K562 (cell line): Measurements from ENCODE around the gene FAXC. TPM values are rescaled to one million over a fixed set of nuclear protein-coding genes. Genes with fewer than 3 reads are reported as not detected.

ENCODE experiments used
- ATAC-seq: fragments of 200-7000 bp; cut with Tn5 transposase; 3 replicates; pipeline ENCODE4 v1.9.1; 2020; ENCODE audit warnings: moderate library complexity
- BruUV-seq: library from RNA; stranded (reverse); fragments of 400-500 nt; replicated peaks from 2 replicates; lab custom pipeline; 2021; lab: Mats Ljungman, UMichigan
- CTCF ChIA-PET: fragments of 300-600 bp; formaldehyde crosslinking; extraction: SDS; loops from one replicate; lab custom pipeline; 2021; ENCODE audit warnings: low intra/inter-chr PET ratio; lab: Yijun Ruan, JAX
- POLR2A ChIA-PET: fragments of 300-600, 350-650 bp; sonication (Branson Sonifier 250); formaldehyde crosslinking; extraction: SDS; loops from one replicate; lab custom pipeline; 2021; ENCODE audit warnings: antibody characterized with exemption, inconsistent platforms; lab: Yijun Ruan, JAX
- DNase-seq, 4 experiments: peaks; one replicate each; pipeline versions ENCODE4 v3.0.0 to v3.0.0-alpha.2; 2011 to 2018; ENCODE audit warnings: low spot score in 3 of 4, mixed read lengths in 3 of 4; ENCODE audit errors: extremely low read depth in 1 of 4
- FAIRE-seq: peaks from 2 replicates; lab custom pipeline; 2011; peaks lifted over from hg19 to GRCh38; lab: Jason Lieb, UNC
- H2AFZ ChIP-seq: 2 replicates; pipeline ENCODE4 v1.6.0; 2011; ENCODE audit warnings: low read depth, low read length, control low read depth, inconsistent platforms
- H3K27ac ChIP-seq: fragments of 200-600 bp; 3 replicates; pipeline ENCODE4 v1.8.0; 2011; ENCODE audit warnings: low read depth, mild to moderate bottlenecking, control low read depth, inconsistent platforms, low read length, moderate library complexity, mixed read lengths; ENCODE audit errors: extremely low read depth
- H3K27me3 ChIP-seq, 2 experiments: fragments of 300-600 bp in 1 of 2; 2 replicates in 1 of 2; 3 replicates in 1 of 2; pipeline versions ENCODE4 v1.6.0 to v1.8.0; 2011; ENCODE audit warnings: inconsistent platforms in 2 of 2, low read length in 2 of 2, mild to moderate bottlenecking in 1 of 2, mixed read lengths in 1 of 2, moderate library complexity in 1 of 2; ENCODE audit not compliant: control insufficient read depth in 2 of 2, insufficient read depth in 2 of 2
- H3K36me3 ChIP-seq: fragments of 300-600 bp; 3 replicates; pipeline ENCODE4 v1.8.0; 2011; ENCODE audit warnings: mild to moderate bottlenecking, low read length, inconsistent platforms; ENCODE audit not compliant: control insufficient read depth, insufficient read depth
- H3K4me1 ChIP-seq, 2 experiments: fragments of 200-600 bp in 1 of 2; replicated peaks in 1 of 2; 2 replicates in 1 of 2; 3 replicates in 1 of 2; pipeline versions ENCODE4 v1.5.1 to v1.8.0; 2011; ENCODE audit warnings: inconsistent platforms in 2 of 2, low read length in 2 of 2, mild to moderate bottlenecking in 1 of 2, mixed read lengths in 1 of 2, moderate library complexity in 1 of 2; ENCODE audit not compliant: control insufficient read depth in 2 of 2, insufficient read depth in 2 of 2
- H3K4me2 ChIP-seq: 2 replicates; pipeline ENCODE4 v1.6.1; 2011; ENCODE audit warnings: low read length, control low read depth, inconsistent platforms, mixed read lengths; ENCODE audit not compliant: insufficient read depth
- H3K4me3 ChIP-seq: fragments of 200-600 bp; sonication (generic), shearing (Covaris generic); 2 replicates; pipeline ENCODE4 v1.5.1; 2016; ENCODE audit warnings: control low read depth, inconsistent platforms
- H3K79me2 ChIP-seq: fragments of 200-600 bp; 3 replicates; pipeline ENCODE4 v1.8.0; 2011; ENCODE audit warnings: low read length, inconsistent platforms; ENCODE audit not compliant: control insufficient read depth, insufficient read depth
- H3K9ac ChIP-seq, 2 experiments: 2 replicates each; pipeline versions ENCODE4 v1.6.0 to v1.6.1; 2011; ENCODE audit warnings: low read depth in 2 of 2, low read length in 2 of 2, control low read depth in 1 of 2, inconsistent platforms in 1 of 2, mild to moderate bottlenecking in 1 of 2, mixed read lengths in 1 of 2; ENCODE audit not compliant: insufficient read depth in 1 of 2
- H3K9me1 ChIP-seq: one replicate; pipeline ENCODE4 v1.6.0; 2011; ENCODE audit warnings: inconsistent platforms, mild to moderate bottlenecking, low read length, moderate library complexity; ENCODE audit not compliant: control insufficient read depth, insufficient read depth
- H3K9me3 ChIP-seq: replicated peaks from 2 replicates; pipeline ENCODE4 v1.5.1; 2011; ENCODE audit warnings: low read depth, low read length, inconsistent platforms; ENCODE audit not compliant: control insufficient read depth, insufficient read depth
- H4K20me1 ChIP-seq: replicated peaks from 2 replicates; pipeline ENCODE4 v1.6.1; 2011; ENCODE audit warnings: low read length, inconsistent platforms, mixed read lengths; ENCODE audit not compliant: control insufficient read depth, insufficient read depth
- ARNT ChIP-seq, 2 experiments: fragments of 450-650 bp; IDR thresholded peaks; 2 replicates each; pipeline ENCODE4 v1.6.1; 2016; ENCODE audit warnings: mild to moderate bottlenecking in 1 of 2
- DMBX1 ChIP-seq: fragments of 250-450 bp; sonication (Bioruptor Pico); IDR thresholded peaks from 2 replicates; pipeline ENCODE4 v1.8.0; 2022; ENCODE audit warnings: inconsistent platforms, mild to moderate bottlenecking, moderate library complexity, borderline replicate concordance
- FOXJ2 ChIP-seq: fragments of 200-800 bp; sonication (Bioruptor generic); IDR thresholded peaks from 2 replicates; pipeline ENCODE4 v1.6.1; 2016; ENCODE audit warnings: missing genetic modification characterization, missing compliant biosample characterization
- GTF2A2 ChIP-seq: IDR thresholded peaks from 2 replicates; pipeline ENCODE4 v1.6.1; 2016; ENCODE audit warnings: mild to moderate bottlenecking, missing genetic modification characterization, missing compliant biosample characterization
- HOXB6 ChIP-seq: fragments of 250-450 bp; sonication (Bioruptor Pico); IDR thresholded peaks from 2 replicates; pipeline ENCODE4 v1.5.1; 2022; ENCODE audit warnings: mild to moderate bottlenecking, borderline replicate concordance
- KLF13 ChIP-seq: fragments of 450-650 bp; IDR thresholded peaks from 2 replicates; pipeline ENCODE4 v1.6.1; 2016; ENCODE audit warnings: missing genetic modification characterization, low read depth, mild to moderate bottlenecking, missing compliant biosample characterization, moderate library complexity, borderline replicate concordance
- NFATC3 ChIP-seq: fragments of 450-650 bp; IDR thresholded peaks from 2 replicates; pipeline ENCODE4 v1.6.1; 2017; ENCODE audit warnings: mild to moderate bottlenecking
- POLR2A ChIP-seq: fragments of 450-650 bp; conservative IDR thresholded peaks from 2 replicates; pipeline ENCODE4 v1.6.1; 2016
- PTBP1 ChIP-seq: fragments of 200-400 bp; formaldehyde crosslinking; IDR thresholded peaks from 2 replicates; pipeline ENCODE4 v1.6.1; 2017; ENCODE audit warnings: low read depth, low read length
- SNIP1 ChIP-seq: fragments of 450-650 bp; IDR thresholded peaks from 2 replicates; pipeline ENCODE4 v1.7.1; 2017; ENCODE audit warnings: low read depth, mild to moderate bottlenecking
- U2AF1 ChIP-seq: fragments of 200-400 bp; formaldehyde crosslinking; optimal IDR thresholded peaks from 2 replicates; pipeline ENCODE3; 2017; ENCODE audit warnings: mild to moderate bottlenecking, low read depth, low read length, moderate library complexity
- ZC3H11A ChIP-seq: IDR thresholded peaks from 2 replicates; pipeline ENCODE4 v1.6.1; 2012; ENCODE audit warnings: low read depth, low read length, improper control_type of control experiment
- ZNF589 ChIP-seq: fragments of 200-800 bp; sonication (Bioruptor generic); IDR thresholded peaks from 2 replicates; pipeline ENCODE4 v1.6.1; 2016; ENCODE audit warnings: low read depth, missing genetic modification characterization, missing compliant biosample characterization
- WGBS: fragments of 100-300 bp; shearing (Covaris generic); methylation state at CpG from one replicate; pipeline ENCODE4 v1.1.6; 2016; ENCODE audit warnings: low coverage, mixed read lengths; ENCODE audit not compliant: insufficient coverage; ENCODE audit errors: missing lambda C conversion rate; 5-methylcytosine and 5-hydroxymethylcytosine counted together
- in situ Hi-C: fragments of 300-500 bp; cut with MboI; formaldehyde crosslinking; loops from 4 replicates; pipeline ENCODE4 v1.15.0; 2018; ENCODE audit warnings: inconsistent platforms, mixed read lengths
- intact Hi-C: fragments of 100-400 bp; cut with micrococcal nuclease; formaldehyde crosslinking; loops from 2 replicates; pipeline ENCODE4 v1.14.2; 2022
- polyA plus RNA-seq, 8 experiments: library from polyadenylated mRNA; depleted of rRNA in 4 of 8; stranded (reverse) in 5 of 8; unstranded in 3 of 8; fragments of >200 nt; fragmentation: Nextera tagmentation in 2 of 8; fragmentation: Illumina TruSeq in 1 of 8; extraction: Ambion mirVana in 2 of 8; extraction: Trizol in 1 of 8; gene quantifications; 2 replicates each; pipeline versions ENCODE4 v1.2.1 to v1.2.3, GENCODE V29; 2011 to 2014; ENCODE audit warnings: inconsistent platforms in 1 of 8, missing spikeins in 1 of 8
- total RNA-seq, 7 experiments: library from RNA; depleted of rRNA in 6 of 7; stranded (reverse); fragments of >200 nt in 6 of 7; fragmentation: Illumina TruSeq in 2 of 7; extraction: Trizol in 2 of 7; gene quantifications; 2 replicates each; pipeline versions ENCODE4 v1.2.1 to v1.2.3, GENCODE V29; 2011 to 2021; ENCODE audit warnings: low replicate concordance in 1 of 7
- TF ChIP-seq, protein P1 (sequence below): fragments of 200-800 bp; sonication (Bioruptor generic); IDR thresholded peaks from 2 replicates; pipeline ENCODE4 v1.6.1; 2017; ENCODE audit warnings: missing genetic modification characterization, missing compliant biosample characterization
- TF ChIP-seq, protein P2 (sequence below), 2 experiments: IDR thresholded peaks; 2 replicates each; pipeline ENCODE4 v1.6.1; 2012; ENCODE audit warnings: improper control_type of control experiment in 2 of 2, low read depth in 2 of 2, low read length in 2 of 2, borderline replicate concordance in 1 of 2

Gene FAXC
- total and polyA plus RNA-seq, 9 of the 15 experiments (the other 6 are each of a cell fraction or from before 2014, with no cell fraction given): 0.06 to 0.40 (median 0.13) TPM; not detected in 5

DNA sequence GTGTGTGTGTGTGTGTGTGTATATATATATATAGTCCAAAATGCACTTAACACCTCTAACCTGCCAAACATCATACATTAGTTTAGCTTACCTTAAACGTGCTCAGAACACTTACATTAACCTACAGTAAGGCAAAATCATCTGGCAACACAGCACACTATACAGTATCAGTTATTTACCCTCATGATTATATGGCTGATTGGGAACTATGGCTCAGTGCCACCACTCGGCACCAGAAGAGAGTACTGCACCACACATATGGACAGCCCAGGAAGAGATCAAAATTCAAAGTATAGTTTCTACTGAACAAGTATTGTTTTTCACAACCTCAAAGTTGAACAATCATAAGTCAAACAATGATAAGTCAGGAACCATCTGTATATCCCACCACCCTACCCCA lies 59.8 kb downstream of the FAXC start:
- Histone ChIP-seq H3K79me2 (no peaks in the 10 kb centered on the region), H4K20me1 (no peaks in the 10 kb centered on the region), H3K9me1 (no peaks in the 10 kb centered on the region), H3K27ac (no peak overlapping the region), H3K4me3 (no peak overlapping the region), H2AFZ (no peak overlapping the region), H3K4me2 (no peak overlapping the region), H3K4me1 (no peaks in the 10 kb centered on the region), H3K9ac (no peak overlapping the region), H3K9me3 (no peaks in the 10 kb centered on the region), H3K36me3 (no peaks in the 10 kb centered on the region), H3K27me3 (peaks cover 0 to 8% of the 10 kb centered on the region in 2 experiments; a peak in 3 of 5 replicates)
- intact Hi-C loops: no loop called here
- ChIA-PET POLR2A (no interaction called here), CTCF (no interaction called here)
- 0% methylated on average over 2 of the region's 2 CpGs for WGBS
- DNase-seq: no peak
- no peak for TF ChIP-seq GTF2A2 (tag)
- no peak for TF ChIP-seq ARNT (IDR thresholded peaks at IDR 0.05)
- no peak for TF ChIP-seq DMBX1 (CRISPR knock-in tag)
- no peak for TF ChIP-seq ZC3H11A
- no peak for ATAC-seq
- FAIRE-seq: no peak
- in situ Hi-C loops: no loop called here
- BruUV-seq: no TSS peak

- no peak for DNase-seq
- ChIA-PET POLR2A (no interaction called here), CTCF (no interaction called here)
- Histone ChIP-seq H3K27ac (no peak overlapping the region), H3K79me2 (no peaks in the 10 kb centered on the region), H3K4me1 (no peaks in the 10 kb centered on the region), H3K27me3 (peaks cover 0 to 4% of the 10 kb centered on the region in 2 experiments; a peak in 2 of 5 replicates), H3K4me2 (no peak overlapping the region), H3K4me3 (no peak overlapping the region), H3K9ac (no peak overlapping the region), H3K9me1 (no peaks in the 10 kb centered on the region), H3K9me3 (no peaks in the 10 kb centered on the region), H2AFZ (no peak overlapping the region), H4K20me1 (no peaks in the 10 kb centered on the region), H3K36me3 (no peaks in the 10 kb centered on the region)
- in situ Hi-C loops (no loop called here), intact Hi-C loops (no loop called here)
- no peak for ATAC-seq
- WGBS: 0% methylated on average over 2 of the region's 4 CpGs
- no peak for FAIRE-seq
- BruUV-seq: no TSS peak
- TF ChIP-seq FOXJ2: no peak
- TF ChIP-seq, protein P1, sequence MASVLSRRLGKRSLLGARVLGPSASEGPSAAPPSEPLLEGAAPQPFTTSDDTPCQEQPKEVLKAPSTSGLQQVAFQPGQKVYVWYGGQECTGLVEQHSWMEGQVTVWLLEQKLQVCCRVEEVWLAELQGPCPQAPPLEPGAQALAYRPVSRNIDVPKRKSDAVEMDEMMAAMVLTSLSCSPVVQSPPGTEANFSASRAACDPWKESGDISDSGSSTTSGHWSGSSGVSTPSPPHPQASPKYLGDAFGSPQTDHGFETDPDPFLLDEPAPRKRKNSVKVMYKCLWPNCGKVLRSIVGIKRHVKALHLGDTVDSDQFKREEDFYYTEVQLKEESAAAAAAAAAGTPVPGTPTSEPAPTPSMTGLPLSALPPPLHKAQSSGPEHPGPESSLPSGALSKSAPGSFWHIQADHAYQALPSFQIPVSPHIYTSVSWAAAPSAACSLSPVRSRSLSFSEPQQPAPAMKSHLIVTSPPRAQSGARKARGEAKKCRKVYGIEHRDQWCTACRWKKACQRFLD: no peak
- TF ChIP-seq NFATC3: no peak
- no peak for TF ChIP-seq PTBP1
- TF ChIP-seq KLF13 (tag): no peak
- TF ChIP-seq, protein P2, sequence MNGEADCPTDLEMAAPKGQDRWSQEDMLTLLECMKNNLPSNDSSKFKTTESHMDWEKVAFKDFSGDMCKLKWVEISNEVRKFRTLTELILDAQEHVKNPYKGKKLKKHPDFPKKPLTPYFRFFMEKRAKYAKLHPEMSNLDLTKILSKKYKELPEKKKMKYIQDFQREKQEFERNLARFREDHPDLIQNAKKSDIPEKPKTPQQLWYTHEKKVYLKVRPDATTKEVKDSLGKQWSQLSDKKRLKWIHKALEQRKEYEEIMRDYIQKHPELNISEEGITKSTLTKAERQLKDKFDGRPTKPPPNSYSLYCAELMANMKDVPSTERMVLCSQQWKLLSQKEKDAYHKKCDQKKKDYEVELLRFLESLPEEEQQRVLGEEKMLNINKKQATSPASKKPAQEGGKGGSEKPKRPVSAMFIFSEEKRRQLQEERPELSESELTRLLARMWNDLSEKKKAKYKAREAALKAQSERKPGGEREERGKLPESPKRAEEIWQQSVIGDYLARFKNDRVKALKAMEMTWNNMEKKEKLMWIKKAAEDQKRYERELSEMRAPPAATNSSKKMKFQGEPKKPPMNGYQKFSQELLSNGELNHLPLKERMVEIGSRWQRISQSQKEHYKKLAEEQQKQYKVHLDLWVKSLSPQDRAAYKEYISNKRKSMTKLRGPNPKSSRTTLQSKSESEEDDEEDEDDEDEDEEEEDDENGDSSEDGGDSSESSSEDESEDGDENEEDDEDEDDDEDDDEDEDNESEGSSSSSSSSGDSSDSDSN (IDR thresholded peaks at IDR 0.05; ENCODE audit: borderline replicate concordance in 1 of 2, low read depth in 2 of 2, low read length in 2 of 2): no peak
- no peak for TF ChIP-seq ZNF589 (CRISPR knock-in tag)
- TF ChIP-seq HOXB6 (CRISPR knock-in tag): no peak
- no peak for TF ChIP-seq SNIP1
- no peak for TF ChIP-seq U2AF1
- no peak for TF ChIP-seq POLR2A
Measured at GRCh38 chr6:99288668-99289067, 60.8 kb downstream of the FAXC start.
